HepG2 (cell line): ENCODE results near the gene CITED2. TPM values are rescaled to one million over a fixed set of nuclear protein-coding genes. Genes with fewer than 3 reads are reported as not detected.

ENCODE experiments used
- AHDC1 ChIP-seq: sonication (generic); formaldehyde crosslinking; IDR thresholded peaks from 2 replicates; pipeline ENCODE4 v1.5.1; 2020; ENCODE audit warnings: mild to moderate bottlenecking, missing genetic modification reagents, borderline replicate concordance
- ASH2L ChIP-seq: fragments of 300-600, 200-600 bp; sonication (generic); IDR thresholded peaks from 2 replicates; pipeline ENCODE4 v1.7.0; 2017; ENCODE audit warnings: low read depth, mild to moderate bottlenecking, moderate library complexity, mixed read lengths, low read length; ENCODE audit not compliant: insufficient read length
- ATF4 ChIP-seq, 2 experiments: fragments of 450-650 bp in 1 of 2; sonication (generic) in 1 of 2; formaldehyde crosslinking; IDR thresholded peaks; 2 replicates each; pipeline versions ENCODE4 v1.5.0 to v1.8.0; 2020 to 2022; ENCODE audit warnings: mild to moderate bottlenecking in 1 of 2, missing genetic modification reagents in 1 of 2
- CEBPG ChIP-seq: IDR thresholded peaks from 2 replicates; pipeline ENCODE4 v1.6.1; 2016
- GATAD1 ChIP-seq: IDR thresholded peaks from 2 replicates; pipeline ENCODE4 v1.6.1; 2016; ENCODE audit warnings: missing genetic modification reagents, missing compliant biosample characterization
- GLI4 ChIP-seq: sonication (generic); formaldehyde crosslinking; IDR thresholded peaks from 2 replicates; pipeline ENCODE4 v1.5.1; 2020; ENCODE audit warnings: missing genetic modification reagents, mild to moderate bottlenecking, moderate library complexity, borderline replicate concordance
- HHEX ChIP-seq: IDR thresholded peaks from 2 replicates; pipeline ENCODE4 v1.6.1; 2016; ENCODE audit warnings: control low read depth
- HNRNPH1 ChIP-seq: fragments of 200-400 bp; formaldehyde crosslinking; optimal IDR thresholded peaks from 2 replicates; pipeline ENCODE3; 2017; ENCODE audit warnings: mild to moderate bottlenecking, low read depth, low read length
- MATR3 ChIP-seq: sonication (generic); formaldehyde crosslinking; IDR thresholded peaks from 2 replicates; pipeline ENCODE4 v1.4.0; 2020; ENCODE audit warnings: missing genetic modification reagents
- NR2F2 ChIP-seq: IDR thresholded peaks from 2 replicates; pipeline ENCODE4 v1.6.1; 2012; ENCODE audit warnings: low read depth, inconsistent platforms, borderline replicate concordance
- RCOR2 ChIP-seq: IDR thresholded peaks from 2 replicates; pipeline ENCODE4 v1.6.1; 2016; ENCODE audit warnings: missing biosample characterization, missing genetic modification reagents
- SOX13 ChIP-seq, 3 experiments: fragments of 450-650 bp in 1 of 3; sonication (generic) in 1 of 3; formaldehyde crosslinking in 1 of 3; IDR thresholded peaks in 2 of 3; conservative IDR thresholded peaks in 1 of 3; 2 replicates each; pipeline versions ENCODE4 v1.5.0 to v1.6.1; 2016 to 2020; ENCODE audit warnings: antibody characterized with exemption in 1 of 3, mild to moderate bottlenecking in 1 of 3, missing compliant biosample characterization in 1 of 3, missing genetic modification reagents in 1 of 3, moderate library complexity in 1 of 3
- ZFP90 ChIP-seq: sonication (generic); formaldehyde crosslinking; IDR thresholded peaks from 2 replicates; pipeline ENCODE4 v1.8.0; 2022; ENCODE audit warnings: missing genetic modification reagents, mild to moderate bottlenecking, inconsistent platforms, borderline replicate concordance
- ZMAT3 ChIP-seq: sonication (generic); formaldehyde crosslinking; conservative IDR thresholded peaks from 2 replicates; pipeline ENCODE4 v1.7.0; 2021; ENCODE audit warnings: missing genetic modification reagents
- ZNF382 ChIP-seq: sonication (generic); formaldehyde crosslinking; IDR thresholded peaks from 2 replicates; pipeline ENCODE4 v1.5.0; 2020; ENCODE audit warnings: missing genetic modification reagents, mild to moderate bottlenecking, borderline replicate concordance
- ZNF530 ChIP-seq: sonication (generic); formaldehyde crosslinking; IDR thresholded peaks from 2 replicates; pipeline ENCODE4 v1.5.0; 2020; ENCODE audit warnings: low read depth, mild to moderate bottlenecking, missing genetic modification reagents
- ZNF562 ChIP-seq: sonication (generic); formaldehyde crosslinking; IDR thresholded peaks from 2 replicates; pipeline ENCODE4 v1.8.0; 2022; ENCODE audit warnings: missing genetic modification reagents, borderline replicate concordance
- polyA plus RNA-seq, 8 experiments: library from polyadenylated mRNA; depleted of rRNA in 3 of 8; stranded (reverse) in 7 of 8; unstranded in 1 of 8; fragments of >200 nt; fragmentation: Illumina TruSeq in 4 of 8; extraction: Trizol in 4 of 8; gene quantifications; 2 replicates each; pipeline versions ENCODE4 v1.2.1 to v1.2.3, GENCODE V29; 2011 to 2016; ENCODE audit warnings: low read depth in 4 of 8, missing spikeins in 1 of 8, mixed read lengths in 1 of 8; ENCODE audit not compliant: insufficient read depth in 1 of 8
- total RNA-seq, 5 experiments: library from RNA; depleted of rRNA; stranded (reverse); fragments of >200 nt; fragmentation: Illumina TruSeq; extraction: Trizol; gene quantifications; 2 replicates each; pipeline ENCODE4 v1.2.3, GENCODE V29; 2016; ENCODE audit warnings: low read depth in 1 of 5
- TF ChIP-seq, protein P1 (sequence below): sonication (generic); formaldehyde crosslinking; IDR thresholded peaks from 2 replicates; pipeline ENCODE4 v1.8.0; 2022; ENCODE audit warnings: missing genetic modification reagents, mild to moderate bottlenecking, borderline replicate concordance
- TF ChIP-seq, protein P2 (sequence below): IDR thresholded peaks from 2 replicates; pipeline ENCODE4 v1.6.1; 2016
- TF ChIP-seq, protein P3 (sequence below): sonication (generic); formaldehyde crosslinking; conservative IDR thresholded peaks from 2 replicates; pipeline ENCODE4 v1.8.1; 2023; ENCODE audit warnings: missing genetic modification reagents

The CITED2 gene
- total and polyA plus RNA-seq, 2 of the 13 experiments (the other 11 are each of a cell fraction or from before 2014, with no cell fraction given): 17.6 to 57.2 TPM

DNA sequence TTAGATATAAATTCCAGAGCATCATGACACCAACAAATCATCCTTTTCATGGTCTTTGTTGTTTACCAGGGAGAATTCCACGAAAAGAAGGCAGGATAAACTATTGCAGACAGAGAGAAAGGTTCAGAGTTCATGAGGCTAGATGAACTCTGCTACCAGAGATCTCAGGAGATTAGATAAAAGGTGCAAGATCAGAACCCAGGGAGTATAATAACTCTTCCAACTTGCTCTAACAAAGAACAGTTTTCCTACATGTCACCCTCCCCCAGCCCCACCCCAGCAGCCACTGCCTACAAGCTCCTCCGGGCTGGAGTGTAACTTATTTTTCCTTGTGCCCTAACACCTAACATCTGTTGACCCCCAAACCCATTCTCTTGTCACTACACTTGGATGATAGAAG lies 13.9 kb upstream of the CITED2 start (continued):
- TF ChIP-seq, protein P1, sequence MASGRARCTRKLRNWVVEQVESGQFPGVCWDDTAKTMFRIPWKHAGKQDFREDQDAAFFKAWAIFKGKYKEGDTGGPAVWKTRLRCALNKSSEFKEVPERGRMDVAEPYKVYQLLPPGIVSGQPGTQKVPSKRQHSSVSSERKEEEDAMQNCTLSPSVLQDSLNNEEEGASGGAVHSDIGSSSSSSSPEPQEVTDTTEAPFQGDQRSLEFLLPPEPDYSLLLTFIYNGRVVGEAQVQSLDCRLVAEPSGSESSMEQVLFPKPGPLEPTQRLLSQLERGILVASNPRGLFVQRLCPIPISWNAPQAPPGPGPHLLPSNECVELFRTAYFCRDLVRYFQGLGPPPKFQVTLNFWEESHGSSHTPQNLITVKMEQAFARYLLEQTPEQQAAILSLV (CRISPR knock-in tag): no peak
- TF ChIP-seq GLI4 (CRISPR knock-in tag) (no peak), ZNF382 (CRISPR knock-in tag) (no peak), AHDC1 (peak; percentile 77; the same call in 1 of the 2 replicates), GATAD1 (no peak), SOX13 (IDR thresholded peaks at IDR 0.05) (no peak), SOX13 (CRISPR knock-in tag; conservative IDR thresholded peaks at IDR 0.05 in 1 of 2, IDR thresholded peaks at IDR 0.05 in 1 of 2) (peak in 1 of 2 experiments; percentile 74; a peak in 2 of 4 replicates), ZNF562 (CRISPR knock-in tag) (no peak), ASH2L (no peak), NR2F2 (peak; percentile 26; the same call in 1 of the 2 replicates), HNRNPH1 (no peak), HHEX (CRISPR knock-in tag) (no peak), ZFP90 (CRISPR knock-in tag) (no peak), ZNF530 (no peak), ATF4 (CRISPR knock-in tag; IDR thresholded peaks at IDR 0.05) (no peak), ZMAT3 (no peak), RCOR2 (CRISPR knock-in tag) (0 out of 2 replicates have a peak, but pooled peaks have one; percentile 41), CEBPG (CRISPR knock-in tag) (peak; percentile 27; the same call in 1 of the 2 replicates), MATR3 (CRISPR knock-in tag) (no peak)
- TF ChIP-seq, protein P2, sequence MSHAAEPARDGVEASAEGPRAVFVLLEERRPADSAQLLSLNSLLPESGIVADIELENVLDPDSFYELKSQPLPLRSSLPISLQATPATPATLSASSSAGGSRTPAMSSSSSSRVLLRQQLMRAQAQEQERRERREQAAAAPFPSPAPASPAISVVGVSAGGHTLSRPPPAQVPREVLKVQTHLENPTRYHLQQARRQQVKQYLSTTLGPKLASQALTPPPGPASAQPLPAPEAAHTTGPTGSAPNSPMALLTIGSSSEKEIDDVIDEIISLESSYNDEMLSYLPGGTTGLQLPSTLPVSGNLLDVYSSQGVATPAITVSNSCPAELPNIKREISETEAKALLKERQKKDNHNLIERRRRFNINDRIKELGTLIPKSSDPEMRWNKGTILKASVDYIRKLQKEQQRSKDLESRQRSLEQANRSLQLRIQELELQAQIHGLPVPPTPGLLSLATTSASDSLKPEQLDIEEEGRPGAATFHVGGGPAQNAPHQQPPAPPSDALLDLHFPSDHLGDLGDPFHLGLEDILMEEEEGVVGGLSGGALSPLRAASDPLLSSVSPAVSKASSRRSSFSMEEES: no peak
- TF ChIP-seq, protein P3, sequence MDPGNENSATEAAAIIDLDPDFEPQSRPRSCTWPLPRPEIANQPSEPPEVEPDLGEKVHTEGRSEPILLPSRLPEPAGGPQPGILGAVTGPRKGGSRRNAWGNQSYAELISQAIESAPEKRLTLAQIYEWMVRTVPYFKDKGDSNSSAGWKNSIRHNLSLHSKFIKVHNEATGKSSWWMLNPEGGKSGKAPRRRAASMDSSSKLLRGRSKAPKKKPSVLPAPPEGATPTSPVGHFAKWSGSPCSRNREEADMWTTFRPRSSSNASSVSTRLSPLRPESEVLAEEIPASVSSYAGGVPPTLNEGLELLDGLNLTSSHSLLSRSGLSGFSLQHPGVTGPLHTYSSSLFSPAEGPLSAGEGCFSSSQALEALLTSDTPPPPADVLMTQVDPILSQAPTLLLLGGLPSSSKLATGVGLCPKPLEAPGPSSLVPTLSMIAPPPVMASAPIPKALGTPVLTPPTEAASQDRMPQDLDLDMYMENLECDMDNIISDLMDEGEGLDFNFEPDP (CRISPR knock-in tag): no peak
